NOMO-1 (cell line): ENCODE results near the gene FAM187B.
"Not testable (repeated sequence)": the region's sequence is repeated elsewhere in the genome, so short reads cannot be mapped to it uniquely, and the experiment has no call there.

ENCODE experiments used
- DNase-seq, 2 experiments: peaks; one replicate each; lab custom pipeline; 2025; ENCODE audit not compliant: unreplicated experiment in 2 of 2; lab: John Stamatoyannopoulos, UW

FAM187B gene

GRCh38 chr19:35262101-35262761, 33.7 kb upstream of the FAM187B start:
- DNase-seq = no peak

- DNase-seq = no peak
These were observed 33.0 kb upstream of the FAM187B start for GRCh38 chr19:35261356-35262100.

- DNase-seq = no peak
These were observed 32.3 kb upstream of the FAM187B start for GRCh38 chr19:35260694-35261304.

GRCh38 chr19:35257113-35257461, 28.5 kb upstream of the FAM187B start:
- no peak for DNase-seq

GRCh38 chr19:35256566-35256965, 28.0 kb upstream of the FAM187B start:
- no peak for DNase-seq

GRCh38 chr19:35254341-35255297, 26.1 kb upstream of the FAM187B start:
- DNase-seq = no peak

- no peak for DNase-seq
These were observed 25.1 kb upstream of the FAM187B start for GRCh38 chr19:35253316-35254286.

- no peak for DNase-seq
These were observed 22.9 kb upstream of the FAM187B start for GRCh38 chr19:35251456-35251855.

- DNase-seq = no peak
These were observed 21.5 kb upstream of the FAM187B start for GRCh38 chr19:35249848-35250711.

GRCh38 chr19:35249146-35249847, 20.8 kb upstream of the FAM187B start:
- no peak for DNase-seq

GRCh38 chr19:35248310-35249145, 20.0 kb upstream of the FAM187B start, which contains the start of gene LSR:
Gene LSR, plus strand, starts transcription at chr19:35249002. Its CDS starts 21 bp downstream, at chr19:35249023.
- no peak for DNase-seq

- DNase-seq = no peak
These were observed 19.2 kb upstream of the FAM187B start for GRCh38 chr19:35247526-35248309.

- no peak for DNase-seq
These were observed 18.0 kb upstream of the FAM187B start for GRCh38 chr19:35246466-35247092.

- DNase-seq = no peak
These were observed 12.9 kb upstream of the FAM187B start for GRCh38 chr19:35241417-35241816.

- peak in 1 of 2 experiments; percentile 87 for DNase-seq
These were observed 11.8 kb upstream of the FAM187B start for GRCh38 chr19:35240327-35240726.

- DNase-seq = not testable (repeated sequence)
These were observed 11.1 kb upstream of the FAM187B start for GRCh38 chr19:35239597-35239996.
